SKM-1 (cell line): ENCODE measurements around the gene DDX39B.
A peak's percentile ranks its signal among the peaks of the same experiment; 100 is the strongest.
"Not testable (repeated sequence)": the region's sequence is repeated elsewhere in the genome, so short reads cannot be mapped to it uniquely, and the experiment has no call there.

Experiments
- DNase-seq: peaks from one replicate; lab custom pipeline; 2025; ENCODE audit not compliant: unreplicated experiment; lab: John Stamatoyannopoulos, UW

Gene DDX39B

GRCh38 chr6:31529329-31530150 lies 12.3 kb downstream of the DDX39B start:
- DNase-seq, result no peak

GRCh38 chr6:31528821-31529328 lies 12.9 kb downstream of the DDX39B start, which contains the start of gene MCCD1:
Gene MCCD1, plus strand, starts transcription at chr6:31528962. Its CDS starts 53 bp downstream, at chr6:31529015.
- no peak for DNase-seq

- DNase-seq, result no peak
Measured at GRCh38 chr6:31528307-31528777, 13.5 kb downstream of the DDX39B start.

GRCh38 chr6:31525932-31526591 lies 15.7 kb downstream of the DDX39B start:
- no peak for DNase-seq

GRCh38 chr6:31525553-31525931 lies 16.3 kb downstream of the DDX39B start:
- no peak for DNase-seq

GRCh38 chr6:31521835-31522234 lies 20.0 kb downstream of the DDX39B start:
- DNase-seq, result no peak

- no peak for DNase-seq
Measured at GRCh38 chr6:31513456-31514165, 28.2 kb downstream of the DDX39B start.

- DNase-seq, result no peak
Measured at GRCh38 chr6:31510007-31510406, 31.8 kb downstream of the DDX39B start.

- not testable (repeated sequence) for DNase-seq
Measured at GRCh38 chr6:31509036-31509435, 32.8 kb downstream of the DDX39B start.

- DNase-seq, result no peak
Measured at GRCh38 chr6:31502586-31502985, 39.2 kb downstream of the DDX39B start.

- not testable (repeated sequence) for DNase-seq
Measured at GRCh38 chr6:31499648-31500047, 42.2 kb downstream of the DDX39B start.

GRCh38 chr6:31498748-31499147 lies 43.1 kb downstream of the DDX39B start:
- no peak for DNase-seq

- DNase-seq, result no peak
Measured at GRCh38 chr6:31497531-31498476, 44.0 kb downstream of the DDX39B start, which contains the start of gene MICB. Gene MICB, plus strand, starts transcription at chr6:31498145. Its CDS starts 49 bp downstream, at chr6:31498194.

GRCh38 chr6:31496826-31497225 lies 45.0 kb downstream of the DDX39B start:
- DNase-seq, result not testable (repeated sequence)

- no peak for DNase-seq
Measured at GRCh38 chr6:31495580-31495979, 46.2 kb downstream of the DDX39B start.

GRCh38 chr6:31493875-31494694 lies 47.7 kb downstream of the DDX39B start:
- DNase-seq, result peak; percentile 52

GRCh38 chr6:31493550-31493874 lies 48.3 kb downstream of the DDX39B start:
- not testable (repeated sequence) for DNase-seq

GRCh38 chr6:31490115-31490873 lies 51.5 kb downstream of the DDX39B start:
- no peak for DNase-seq

GRCh38 chr6:31489086-31489485 lies 52.7 kb downstream of the DDX39B start:
- DNase-seq, result no peak
